ENCODE data around the gene MTMR2. TPM values are rescaled to one million over a fixed set of nuclear protein-coding genes. Genes with fewer than 3 reads are reported as not detected.

MTMR2 gene
- total RNA-seq (2013) = 2.9 TPM
- polyA plus RNA-seq = 1 to 10 TPM; 1.9 to 5.1 (median 2.6) TPM
- polyA minus RNA-seq = 1.1 and 1.4 TPM in 2 replicates
- total RNA-seq = 7.0 to 17.5 (median 9.7) reads per million in 11 experiments

DNA sequence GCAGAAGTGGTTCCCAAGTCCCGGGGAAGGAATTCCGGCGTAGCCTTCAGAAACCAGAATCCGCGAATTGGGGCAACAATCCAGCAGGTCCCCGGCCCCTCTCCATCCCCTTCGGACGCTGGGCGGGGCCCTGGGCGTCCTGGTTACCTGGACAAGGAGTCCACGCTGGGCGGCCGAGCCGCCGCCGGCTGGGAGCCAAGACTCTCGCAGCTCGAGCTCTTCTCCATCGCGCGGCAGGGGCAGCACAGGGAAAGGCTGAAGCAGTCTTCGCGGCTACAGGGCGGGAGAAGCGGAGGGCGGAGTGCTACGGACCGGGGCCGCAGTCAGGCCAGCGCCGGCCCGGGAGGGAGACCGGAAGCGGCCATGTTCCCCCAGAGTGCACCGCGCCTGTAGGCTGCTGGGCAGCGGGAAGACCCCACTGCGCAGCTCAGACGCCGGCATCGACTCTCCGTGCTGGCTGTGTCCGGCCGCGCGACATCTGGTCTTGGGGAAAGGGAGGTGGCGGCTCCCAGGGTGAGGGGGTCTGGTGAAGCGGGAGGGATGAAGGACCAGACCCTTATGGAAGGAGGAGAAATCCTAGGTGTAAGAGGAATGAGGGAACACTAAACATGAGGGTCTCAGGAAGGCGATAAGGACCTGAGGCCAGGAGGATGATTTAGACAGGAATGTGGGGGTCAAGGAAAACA, at the start of gene MTMR2:
MTMR2 (minus strand) TSS at position 380 of the 686 bp plus-strand sequence; CDS start at position 227, 153 bp downstream.
- H3K4me3 Mint-ChIP-seq = peak within 1 kb of the TSS; percentile 97 to 99
- H3K4me1 Mint-ChIP-seq = peaks cover 26% of the 10 kb centered on the region
- Histone ChIP-seq H3K4me3 (replicated peaks in 1 of 3; ENCODE audit: low read depth in 2 of 3, low read length in 3 of 3) (peak within 1 kb of the TSS; percentile 62 to 86 (median 74)), H3K36me3 (replicated peaks in 1 of 2; ENCODE audit: control insufficient read depth in 1 of 2, insufficient read depth in 2 of 2, low read length in 2 of 2) (no peaks in the 10 kb centered on the region), H3K79me2 (ENCODE audit: insufficient read depth, low read length) (peaks cover 3% of the 10 kb centered on the region), H4K20me1 (ENCODE audit: insufficient read depth, low read length) (no peaks in the 10 kb centered on the region), H2AFZ (ENCODE audit: insufficient read depth, low read depth, low read length, poor library complexity, severe bottlenecking) (peak within 1 kb of the TSS; percentile 98), H3K4me1 (ENCODE audit: control insufficient read depth in 1 of 2, insufficient read depth in 2 of 2, low read length in 2 of 2) (peaks cover 12 to 18% of the 10 kb centered on the region in 2 donors), H3K27me3 (ENCODE audit: control insufficient read depth in 2 of 2, insufficient read depth in 2 of 2, low read length in 2 of 2) (no peaks in the 10 kb centered on the region), H3K9ac (ENCODE audit: insufficient read depth, low read length, poor library complexity, severe bottlenecking) (peak within 1 kb of the TSS; percentile 77), H3K9me3 (replicated peaks in 1 of 2; ENCODE audit: control insufficient read depth in 1 of 2, insufficient read depth in 1 of 2, low read length in 2 of 2) (no peaks in the 10 kb centered on the region), H3K4me2 (replicated peaks; ENCODE audit: extremely low read depth, low read length, poor library complexity, severe bottlenecking) (peak within 1 kb of the TSS; percentile 88), H3K27ac (ENCODE audit: low read depth in 1 of 2, low read length in 2 of 2) (peak within 1 kb of the TSS; percentile 47 to 73)
- WGBS (ENCODE audit: insufficient coverage) = 0% methylated on average over 49 of the region's 49 CpGs
- peaks cover 5 to 11% (median 7%) of the 10 kb centered on the region in 3 donors for H3K27me3 Mint-ChIP-seq (ENCODE audit: low read depth in 3 of 3)
- H3K36me3 Mint-ChIP-seq = no peaks in the 10 kb centered on the region
- TF ChIP-seq, protein P1, sequence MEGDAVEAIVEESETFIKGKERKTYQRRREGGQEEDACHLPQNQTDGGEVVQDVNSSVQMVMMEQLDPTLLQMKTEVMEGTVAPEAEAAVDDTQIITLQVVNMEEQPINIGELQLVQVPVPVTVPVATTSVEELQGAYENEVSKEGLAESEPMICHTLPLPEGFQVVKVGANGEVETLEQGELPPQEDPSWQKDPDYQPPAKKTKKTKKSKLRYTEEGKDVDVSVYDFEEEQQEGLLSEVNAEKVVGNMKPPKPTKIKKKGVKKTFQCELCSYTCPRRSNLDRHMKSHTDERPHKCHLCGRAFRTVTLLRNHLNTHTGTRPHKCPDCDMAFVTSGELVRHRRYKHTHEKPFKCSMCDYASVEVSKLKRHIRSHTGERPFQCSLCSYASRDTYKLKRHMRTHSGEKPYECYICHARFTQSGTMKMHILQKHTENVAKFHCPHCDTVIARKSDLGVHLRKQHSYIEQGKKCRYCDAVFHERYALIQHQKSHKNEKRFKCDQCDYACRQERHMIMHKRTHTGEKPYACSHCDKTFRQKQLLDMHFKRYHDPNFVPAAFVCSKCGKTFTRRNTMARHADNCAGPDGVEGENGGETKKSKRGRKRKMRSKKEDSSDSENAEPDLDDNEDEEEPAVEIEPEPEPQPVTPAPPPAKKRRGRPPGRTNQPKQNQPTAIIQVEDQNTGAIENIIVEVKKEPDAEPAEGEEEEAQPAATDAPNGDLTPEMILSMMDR (IDR thresholded peaks at IDR 0.05) = no peak
- intact Hi-C loops (cut with micrococcal nuclease) = no loop called here
- peaks cover 0 to 3% (median 0%) of the 10 kb centered on the region in 7 donors for H3K9me3 Mint-ChIP-seq
- DNase-seq = peak; percentile 38 to 55 (median 42)
- peak within 1 kb of the TSS; percentile 78 to 94 (median 88) for H3K27ac Mint-ChIP-seq

DNA sequence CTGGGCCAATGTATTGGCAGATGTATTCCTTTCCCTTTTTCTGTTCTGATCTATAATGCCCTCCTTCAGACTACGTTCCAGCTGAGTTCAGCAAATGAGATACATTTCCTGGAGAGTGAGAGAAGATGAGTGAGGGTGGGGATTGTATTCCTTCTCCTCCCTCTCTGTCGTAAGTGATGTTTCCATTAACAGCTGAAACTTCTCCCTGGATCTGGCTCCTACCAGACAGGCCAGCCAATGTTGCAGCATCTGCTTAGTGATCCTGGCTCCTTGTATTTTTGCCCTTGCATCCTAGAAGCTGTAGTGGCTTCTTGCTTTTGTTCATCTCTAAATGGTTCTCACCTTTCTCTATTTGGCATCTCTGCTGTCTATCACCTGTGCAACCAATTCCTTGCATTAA, 48.2 kb upstream of the MTMR2 start:
- H3K4me3 Mint-ChIP-seq = no peak overlapping the region
- H3K36me3 Mint-ChIP-seq = no peaks in the 10 kb centered on the region
- H3K27me3 Mint-ChIP-seq (ENCODE audit: low read depth in 3 of 3) = peaks cover 0 to 5% (median 0%) of the 10 kb centered on the region in 3 donors
- Histone ChIP-seq H3K9ac (ENCODE audit: insufficient read depth, low read length, poor library complexity, severe bottlenecking) (no peak overlapping the region), H3K27me3 (ENCODE audit: control insufficient read depth in 2 of 2, insufficient read depth in 2 of 2, low read length in 2 of 2) (no peaks in the 10 kb centered on the region), H3K36me3 (replicated peaks in 1 of 2; ENCODE audit: control insufficient read depth in 1 of 2, insufficient read depth in 2 of 2, low read length in 2 of 2) (no peaks in the 10 kb centered on the region), H3K4me2 (replicated peaks; ENCODE audit: extremely low read depth, low read length, poor library complexity, severe bottlenecking) (no peak overlapping the region), H3K4me3 (replicated peaks in 1 of 3; ENCODE audit: low read depth in 2 of 3, low read length in 3 of 3) (no peak overlapping the region), H3K27ac (ENCODE audit: low read depth in 1 of 2, low read length in 2 of 2) (no peak overlapping the region), H4K20me1 (ENCODE audit: insufficient read depth, low read length) (no peaks in the 10 kb centered on the region), H2AFZ (ENCODE audit: insufficient read depth, low read depth, low read length, poor library complexity, severe bottlenecking) (no peak overlapping the region), H3K9me3 (replicated peaks in 1 of 2; ENCODE audit: control insufficient read depth in 1 of 2, insufficient read depth in 1 of 2, low read length in 2 of 2) (no peaks in the 10 kb centered on the region), H3K79me2 (ENCODE audit: insufficient read depth, low read length) (no peaks in the 10 kb centered on the region), H3K4me1 (ENCODE audit: control insufficient read depth in 1 of 2, insufficient read depth in 2 of 2, low read length in 2 of 2) (no peaks in the 10 kb centered on the region)
- TF ChIP-seq, protein P1 (IDR thresholded peaks at IDR 0.05) = no peak
- H3K27ac Mint-ChIP-seq = no peak overlapping the region
- peaks cover 0 to 2% (median 0%) of the 10 kb centered on the region in 7 donors for H3K9me3 Mint-ChIP-seq
- intact Hi-C loops (cut with micrococcal nuclease) = no loop called here
- no CpG with 5 or more reads among the region's 2 CpGs for WGBS (ENCODE audit: insufficient coverage)
- H3K4me1 Mint-ChIP-seq = no peaks in the 10 kb centered on the region
- DNase-seq = no peak

Measured in CD14-positive monocyte (primary cell).